HG02642 (cell line): ENCODE results near the gene IRAK1BP1.
"Not testable (repeated sequence)": the region's sequence is repeated elsewhere in the genome, so short reads cannot be mapped to it uniquely, and the experiment has no call there.

Source experiments
- ATAC-seq: cut with Tn5 transposase; IDR thresholded peaks from one replicate; pipeline ENCODE4 v1.9.1; 2021; ENCODE audit warnings: mild to moderate bottlenecking; ENCODE audit not compliant: unreplicated experiment, poor library complexity

IRAK1BP1 gene

DNA sequence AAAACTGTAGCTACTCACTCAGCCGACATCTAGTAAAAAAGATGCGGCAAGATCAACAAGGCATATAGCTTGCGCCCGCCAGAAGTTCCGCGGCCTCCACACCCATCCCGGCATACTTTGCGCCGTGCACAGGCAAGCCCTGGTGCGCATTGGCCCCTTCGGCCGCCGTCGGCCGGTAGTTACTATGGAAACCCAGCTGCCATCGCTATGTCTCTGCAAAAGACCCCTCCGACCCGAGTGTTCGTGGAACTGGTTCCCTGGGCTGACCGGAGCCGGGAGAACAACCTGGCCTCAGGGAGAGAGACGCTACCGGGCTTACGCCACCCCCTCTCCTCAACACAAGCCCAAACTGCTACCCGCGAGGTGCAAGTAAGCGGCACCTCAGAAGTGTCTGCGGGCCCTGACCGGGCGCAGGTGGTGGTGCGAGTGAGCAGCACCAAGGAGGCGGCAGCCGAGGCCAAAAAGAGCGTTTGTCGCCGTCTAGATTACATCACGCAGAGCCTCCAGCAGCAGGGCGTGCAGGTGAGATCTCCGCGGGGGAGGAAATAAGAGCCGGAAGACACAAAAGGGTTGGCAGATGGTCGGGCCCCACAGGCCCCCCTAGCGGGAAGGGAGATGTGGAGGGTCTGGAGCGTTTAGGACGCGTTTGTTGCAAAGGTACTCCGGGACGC is at the start of gene IRAK1BP1:
IRAK1BP1 (plus strand) TSS at position 182 of the 671 bp plus-strand sequence; CDS start at position 208, 26 bp downstream.
- ATAC-seq: peak; percentile 98

DNA sequence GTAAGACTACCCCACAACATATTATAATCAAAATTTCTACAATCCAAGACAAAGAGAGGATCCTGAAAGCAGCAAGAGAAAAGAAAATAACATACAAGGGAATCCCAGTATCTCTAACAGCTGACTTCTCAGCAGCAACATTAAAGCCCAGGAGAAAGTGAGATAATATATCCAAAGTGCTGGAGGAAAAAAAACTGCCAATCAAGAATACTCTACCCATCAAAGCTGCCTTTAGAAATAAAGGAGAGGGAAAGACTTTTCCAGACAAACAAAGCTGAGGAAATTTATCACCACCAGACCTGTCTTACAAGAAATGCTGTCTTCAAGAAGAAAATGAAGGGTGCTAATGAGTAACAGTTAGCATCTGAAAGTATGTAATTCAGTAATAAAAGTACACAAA is 43.3 kb upstream of the IRAK1BP1 start:
- no peak for ATAC-seq

DNA sequence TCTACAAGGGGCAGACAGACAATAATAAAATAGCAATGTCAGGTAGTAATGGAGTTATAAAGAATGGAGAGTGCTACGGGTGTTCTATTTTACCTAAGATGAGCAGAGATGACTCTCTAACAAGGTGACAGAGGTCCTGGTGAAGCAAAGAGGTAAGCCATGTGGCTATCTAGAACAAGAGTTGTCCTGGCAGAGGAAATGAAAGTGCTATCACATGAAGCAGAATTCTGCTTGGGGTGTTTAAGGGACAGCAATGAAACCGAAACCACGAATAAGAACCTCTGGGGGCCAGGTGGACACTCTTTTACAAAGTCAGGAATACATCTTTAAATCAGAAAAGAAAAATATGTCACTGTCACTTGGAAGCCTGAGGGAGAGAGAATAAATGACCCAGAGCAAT is 37.9 kb upstream of the IRAK1BP1 start:
- no peak for ATAC-seq

DNA sequence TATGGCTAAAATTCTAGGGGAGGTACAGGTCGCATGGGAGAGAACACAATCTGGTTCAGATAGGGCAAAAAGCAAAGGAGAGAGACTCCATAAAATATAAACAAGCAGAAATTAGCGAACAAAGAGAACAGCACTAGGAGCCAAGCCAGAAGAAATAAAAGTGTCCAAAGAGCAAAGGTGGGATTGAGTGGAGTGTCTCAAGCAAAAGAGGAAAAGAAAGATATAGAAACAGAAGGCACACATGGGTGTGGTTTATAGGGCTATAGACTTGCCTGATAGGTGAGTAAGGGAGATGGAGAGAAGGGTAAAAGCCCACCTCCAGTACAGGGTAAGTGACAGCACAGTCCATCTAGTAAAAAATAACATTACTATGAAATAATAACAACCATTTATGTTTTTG is 36.5 kb upstream of the IRAK1BP1 start:
- ATAC-seq: no peak

DNA sequence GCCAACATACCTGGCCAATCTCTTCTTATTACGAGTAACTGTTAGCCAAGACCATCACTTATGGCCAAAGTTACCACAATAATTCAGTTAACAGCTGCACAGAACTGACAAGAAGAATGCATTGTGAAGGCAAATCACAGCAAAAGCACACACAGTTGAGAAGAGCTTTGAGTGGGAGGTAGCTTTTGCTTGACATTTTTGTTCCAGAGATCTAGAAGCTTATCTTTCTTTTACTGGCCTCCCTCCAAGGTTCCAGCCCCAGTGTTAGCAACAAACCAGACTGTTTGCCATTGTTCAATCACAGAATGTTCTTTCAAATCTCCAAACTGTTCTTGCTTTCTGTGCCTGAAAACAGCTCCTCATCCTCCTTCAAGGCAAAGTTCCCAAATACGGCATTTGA is 35.9 kb upstream of the IRAK1BP1 start:
- no peak for ATAC-seq

- ATAC-seq: peak; percentile 58
These were observed 35.1 kb upstream of the IRAK1BP1 start for GRCh38 chr6:78832091-78832808.

DNA sequence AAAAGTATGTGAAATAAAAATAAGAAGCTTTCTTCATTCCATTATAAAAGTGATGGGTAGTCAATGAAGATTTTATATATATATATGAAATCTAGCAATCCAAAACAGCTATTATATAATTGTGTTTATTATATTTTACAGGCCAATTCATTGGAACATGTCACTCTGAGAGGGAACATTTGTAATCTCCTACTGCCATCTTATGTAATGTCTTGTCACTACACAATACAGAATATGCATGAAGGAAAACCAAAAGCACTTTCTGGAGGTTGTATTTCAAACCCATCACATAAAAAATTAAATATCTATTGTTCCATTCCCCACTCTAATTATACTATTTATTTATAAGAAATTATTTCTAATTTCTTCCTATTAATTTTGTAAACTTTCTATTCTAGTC is 31.5 kb upstream of the IRAK1BP1 start:
- no peak for ATAC-seq

- no peak for ATAC-seq
These were observed 30.8 kb upstream of the IRAK1BP1 start for GRCh38 chr6:78836598-78836997.

GRCh38 chr6:78841111-78841510 is 26.2 kb upstream of the IRAK1BP1 start:
- no peak for ATAC-seq

GRCh38 chr6:78842953-78843352 is 24.4 kb upstream of the IRAK1BP1 start:
- no peak for ATAC-seq

GRCh38 chr6:78844899-78845298 is 22.5 kb upstream of the IRAK1BP1 start:
- no peak for ATAC-seq

DNA sequence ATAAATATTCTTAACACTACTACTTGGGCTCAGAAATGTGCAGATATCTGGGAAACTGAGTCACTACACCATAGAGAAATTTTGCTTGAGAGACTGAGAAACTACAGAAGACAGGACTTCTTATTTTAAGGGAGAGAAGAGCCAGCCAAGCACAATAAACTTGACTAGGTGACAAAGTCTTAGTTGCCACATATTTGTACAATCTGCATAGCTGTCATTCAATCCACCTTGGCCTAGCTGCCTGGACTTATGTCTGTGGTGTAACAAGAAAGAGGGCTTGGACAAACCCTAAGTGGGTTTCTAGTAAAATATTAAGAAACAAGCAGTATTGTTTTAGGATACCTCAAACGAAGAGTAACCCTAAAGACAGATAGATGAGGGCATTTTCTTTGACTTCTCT is 21.8 kb upstream of the IRAK1BP1 start:
- no peak for ATAC-seq

DNA sequence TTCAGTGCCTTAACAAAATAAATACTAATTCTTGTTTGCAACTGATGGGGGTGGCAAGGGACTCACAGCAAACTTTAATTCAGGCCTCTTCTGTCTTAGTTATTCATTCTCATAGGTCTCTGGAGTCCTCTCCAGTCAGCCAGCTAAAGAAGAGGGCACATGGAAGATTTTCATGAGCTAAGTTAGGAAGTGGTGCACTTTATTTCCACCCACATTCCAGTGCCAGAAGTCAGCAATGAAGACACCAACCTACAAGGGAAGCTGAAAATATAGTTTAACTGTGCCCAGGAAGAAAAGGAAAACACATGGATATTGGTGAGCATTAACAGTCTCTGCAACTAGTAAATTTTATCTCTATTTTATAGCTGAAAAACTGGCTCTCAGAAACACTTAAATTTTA is 16.7 kb upstream of the IRAK1BP1 start:
- no peak for ATAC-seq

- no peak for ATAC-seq
These were observed 16.2 kb upstream of the IRAK1BP1 start for GRCh38 chr6:78851156-78851555.

DNA sequence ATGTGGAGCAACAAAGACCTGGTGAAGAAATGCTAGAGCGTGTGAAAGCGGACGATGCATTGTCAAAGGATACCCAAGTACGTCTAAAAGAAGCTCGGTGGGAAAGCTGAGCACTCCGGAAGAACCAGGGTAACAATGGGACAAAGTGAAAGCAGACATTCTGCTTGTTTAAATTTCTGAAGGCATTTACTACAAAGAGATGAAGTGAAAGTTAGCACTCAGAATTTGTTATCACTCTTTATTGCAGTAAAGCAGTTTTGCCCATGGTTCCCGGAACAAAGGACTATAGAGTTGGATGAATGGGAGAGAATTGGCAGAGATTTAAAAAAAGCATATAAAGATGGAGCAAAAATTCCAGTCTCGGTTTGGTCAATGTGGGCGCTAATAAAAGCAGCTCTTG is 12.8 kb upstream of the IRAK1BP1 start:
- no peak for ATAC-seq

DNA sequence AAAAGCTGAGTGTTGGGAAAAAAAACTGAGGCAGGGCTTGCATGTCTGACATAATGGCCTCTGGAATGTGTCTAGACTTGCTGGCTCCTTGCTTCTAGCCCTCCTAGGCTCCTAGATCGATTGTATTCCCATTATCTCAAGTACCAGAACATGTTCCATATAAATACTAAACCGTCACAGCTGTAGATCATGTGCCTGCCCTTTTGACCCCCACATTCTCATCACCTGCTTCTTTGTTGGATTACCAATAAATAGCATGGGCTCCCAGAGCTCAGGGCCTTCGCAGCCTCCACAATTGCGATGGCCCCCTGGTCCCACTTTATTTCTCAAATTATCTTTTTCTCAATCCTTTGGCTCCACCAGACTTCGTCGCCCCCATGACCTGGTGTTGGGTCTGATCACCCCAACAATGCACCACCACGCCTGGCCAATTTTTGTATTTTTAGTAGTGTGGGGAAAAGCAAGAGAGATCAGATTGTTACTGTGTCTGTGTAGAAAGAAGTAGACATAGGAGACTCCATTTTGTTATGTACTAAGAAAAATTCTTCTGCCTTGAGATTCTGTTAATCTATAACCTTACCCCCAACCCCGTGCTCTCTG is 8.9 kb upstream of the IRAK1BP1 start:
- not testable (repeated sequence) for ATAC-seq

GRCh38 chr6:78861509-78861908 is 5.8 kb upstream of the IRAK1BP1 start:
- no peak for ATAC-seq

DNA sequence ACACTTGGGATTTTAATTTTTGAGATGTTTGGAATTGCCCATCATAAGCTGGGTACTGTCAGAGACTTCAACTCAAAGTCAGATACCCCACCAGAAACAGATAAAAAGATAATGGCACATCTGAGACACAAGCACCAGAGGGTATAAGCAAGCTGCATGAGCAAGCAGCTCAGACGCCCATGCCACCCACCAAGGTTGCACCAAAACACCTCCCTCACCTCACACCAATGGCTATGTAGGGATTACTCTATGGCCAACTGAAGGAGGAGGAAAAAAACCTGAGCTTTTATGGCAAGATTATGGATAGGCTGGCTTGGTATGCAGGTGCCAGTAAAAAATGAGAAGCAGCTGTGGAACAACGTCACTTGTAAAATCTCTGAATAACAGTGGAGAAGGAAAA is 3.8 kb upstream of the IRAK1BP1 start:
- no peak for ATAC-seq

- no peak for ATAC-seq
These were observed 2.4 kb upstream of the IRAK1BP1 start for GRCh38 chr6:78864957-78865356.

GRCh38 chr6:78867020-78867369 is 356 bp upstream of the IRAK1BP1 start:
- peak; percentile 44 for ATAC-seq

DNA sequence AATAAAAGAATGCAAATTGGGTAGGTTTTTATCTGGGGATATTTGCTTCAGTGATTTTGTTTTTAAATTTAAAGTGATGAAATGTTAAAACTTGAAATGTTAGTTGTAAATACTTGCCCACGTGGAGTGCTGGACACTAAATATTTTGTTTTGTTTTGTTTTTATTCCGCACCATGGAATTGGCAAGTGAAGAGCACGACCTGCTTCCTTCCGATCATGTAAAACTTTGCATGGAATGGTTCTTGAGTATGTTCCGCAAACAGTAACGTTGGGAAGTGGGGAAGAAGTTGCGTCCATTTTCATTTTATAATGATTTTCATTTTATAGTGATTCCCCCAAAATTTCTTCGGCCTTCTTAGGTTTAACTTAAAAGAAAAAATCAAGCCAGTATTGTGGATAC is 765 bp downstream of the IRAK1BP1 start:
- ATAC-seq: no peak

GRCh38 chr6:78875505-78875904 is 8.2 kb downstream of the IRAK1BP1 start:
- no peak for ATAC-seq
